SK-N-SH (cell line): ENCODE results near the gene MASP1. TPM values are rescaled to one million over a fixed set of nuclear protein-coding genes. Genes with fewer than 3 reads are reported as not detected.

ENCODE experiments used
- CTCF ChIA-PET: fragments of 300-600, 350-600 bp; formaldehyde crosslinking; extraction: SDS; loops from one replicate; lab custom pipeline; 2021; lab: Yijun Ruan, JAX
- POLR2A ChIA-PET: fragments of 350-600 bp; sonication (Branson Sonifier 250); formaldehyde crosslinking; extraction: SDS; loops from one replicate; lab custom pipeline; 2020; ENCODE audit warnings: antibody characterized with exemption, inconsistent platforms; lab: Yijun Ruan, JAX
- DNase-seq: peaks from one replicate; pipeline ENCODE4 v3.0.0; 2012
- H2AFZ ChIP-seq: fragments of 200-600 bp; sonication (generic); 2 replicates; pipeline ENCODE4 v1.8.1; 2016; ENCODE audit warnings: antibody characterized with exemption, mild to moderate bottlenecking, low read depth
- H3F3A ChIP-seq: fragments of 200-600 bp; sonication (generic); replicated peaks from 2 replicates; pipeline ENCODE3; 2016; ENCODE audit warnings: antibody characterized with exemption, mild to moderate bottlenecking; ENCODE audit not compliant: insufficient read depth
- H3K27ac ChIP-seq, 2 experiments: fragments of 200-500 bp in 1 of 2; fragments of 200-600 bp in 1 of 2; sonication (Bioruptor generic) in 1 of 2; sonication (generic), shearing (Covaris generic) in 1 of 2; 2 replicates each; pipeline versions ENCODE4 v1.5.1 to v1.6.1; 2014 to 2016; ENCODE audit warnings: low read depth in 2 of 2, inconsistent platforms in 1 of 2, low read length in 1 of 2, mild to moderate bottlenecking in 1 of 2, mixed read lengths in 1 of 2
- H3K27me3 ChIP-seq: fragments of 200-600 bp; sonication (generic), shearing (Covaris generic); 2 replicates; pipeline ENCODE4 v1.6.1; 2016; ENCODE audit warnings: mixed run types; ENCODE audit not compliant: insufficient read depth
- H3K36me3 ChIP-seq, 2 experiments: fragments of 200-500 bp in 1 of 2; fragments of 200-600 bp in 1 of 2; sonication (Bioruptor generic) in 1 of 2; sonication (generic) in 1 of 2; replicated peaks in 1 of 2; 2 replicates each; pipeline versions ENCODE3 to v1.5.1; 2014 to 2016; ENCODE audit warnings: low read length in 1 of 2, mild to moderate bottlenecking in 1 of 2; ENCODE audit not compliant: insufficient read depth in 2 of 2, control insufficient read depth in 1 of 2
- H3K4me1 ChIP-seq, 2 experiments: fragments of 200-500 bp in 1 of 2; fragments of 200-600 bp in 1 of 2; sonication (Bioruptor generic) in 1 of 2; sonication (generic), shearing (Covaris generic) in 1 of 2; 2 replicates each; pipeline versions ENCODE4 v1.5.1 to v1.6.1; 2014 to 2016; ENCODE audit warnings: low read depth in 1 of 2, low read length in 1 of 2, mixed run types in 1 of 2; ENCODE audit not compliant: insufficient read depth in 2 of 2, control insufficient read depth in 1 of 2
- H3K4me2 ChIP-seq: fragments of 200-600 bp; sonication (generic), shearing (Covaris generic); 2 replicates; pipeline ENCODE4 v1.6.1; 2017; ENCODE audit warnings: mixed run types
- H3K4me3 ChIP-seq, 2 experiments: fragments of 200-500 bp in 1 of 2; fragments of 200-600 bp in 1 of 2; sonication (Bioruptor generic) in 1 of 2; sonication (generic), shearing (Covaris generic) in 1 of 2; 2 replicates each; pipeline versions ENCODE4 v1.5.1 to v1.8.1; 2014 to 2016; ENCODE audit warnings: low read depth in 2 of 2, inconsistent platforms in 1 of 2, low read length in 1 of 2, mild to moderate bottlenecking in 1 of 2, mixed read lengths in 1 of 2, moderate library complexity in 1 of 2
- H3K79me2 ChIP-seq: fragments of 200-600 bp; sonication (generic); 2 replicates; pipeline ENCODE4 v1.8.1; 2017; ENCODE audit warnings: mild to moderate bottlenecking; ENCODE audit not compliant: insufficient read depth
- H3K9ac ChIP-seq: fragments of 200-600 bp; sonication (generic); 2 replicates; pipeline ENCODE4 v1.6.1; 2017; ENCODE audit warnings: mixed run types
- H3K9me2 ChIP-seq: fragments of 200-600 bp; sonication (generic); 2 replicates; pipeline ENCODE4 v1.6.1; 2017; ENCODE audit warnings: mixed run types
- H3K9me3 ChIP-seq: fragments of 200-600 bp; sonication (generic); 2 replicates; pipeline ENCODE4 v1.6.1; 2017; ENCODE audit warnings: mixed run types, mild to moderate bottlenecking, moderate library complexity
- H4K20me1 ChIP-seq: fragments of 200-600 bp; sonication (generic); 2 replicates; pipeline ENCODE4 v1.6.1; 2017; ENCODE audit warnings: mild to moderate bottlenecking, mixed run types; ENCODE audit not compliant: insufficient read depth
- CHD2 ChIP-seq: fragments of 150-350 bp; IDR thresholded peaks from 2 replicates; pipeline ENCODE4 v1.6.1; 2018; ENCODE audit warnings: low read length; ENCODE audit not compliant: partially characterized antibody
- EZH2phosphoT487 ChIP-seq: fragments of 200-600 bp; sonication (generic); IDR thresholded peaks from 2 replicates; pipeline ENCODE4 v1.6.1; 2017; ENCODE audit warnings: low read depth, mixed run types, mild to moderate bottlenecking, antibody characterized with exemption, moderate library complexity, borderline replicate concordance
- FOSL2 ChIP-seq: IDR thresholded peaks from 2 replicates; pipeline ENCODE4 v1.4.0; 2012; ENCODE audit warnings: low read depth, mild to moderate bottlenecking, moderate library complexity, borderline replicate concordance
- FOXJ3 ChIP-seq: sonication (generic); formaldehyde crosslinking; IDR thresholded peaks from 2 replicates; pipeline ENCODE4 v1.5.1; 2020; ENCODE audit warnings: mild to moderate bottlenecking, missing genetic modification reagents
- GABPA ChIP-seq: IDR thresholded peaks from 2 replicates; pipeline ENCODE4 v1.4.0; 2012; ENCODE audit warnings: low read depth, mild to moderate bottlenecking
- GATA2 ChIP-seq: sonication (generic); formaldehyde crosslinking; IDR thresholded peaks from 2 replicates; pipeline ENCODE4 v1.5.0; 2020; ENCODE audit warnings: mild to moderate bottlenecking, missing genetic modification reagents
- IRF3 ChIP-seq: fragments of 150-350 bp; IDR thresholded peaks from 2 replicates; pipeline ENCODE4 v1.6.1; 2016; ENCODE audit warnings: mild to moderate bottlenecking, low read depth, low read length
- JUND ChIP-seq: IDR thresholded peaks from 2 replicates; pipeline ENCODE4 v1.4.0; 2012
- NRF1 ChIP-seq: IDR thresholded peaks from 2 replicates; pipeline ENCODE4 v1.6.1; 2012; ENCODE audit warnings: low read depth, mild to moderate bottlenecking, low read length
- POLR2AphosphoS5 ChIP-seq: IDR thresholded peaks from 2 replicates; pipeline ENCODE4 v1.6.1; 2012; ENCODE audit warnings: low read depth, low read length
- RAD21 ChIP-seq: IDR thresholded peaks from 2 replicates; pipeline ENCODE4 v1.6.1; 2012; ENCODE audit warnings: mild to moderate bottlenecking, low read length
- RFX5 ChIP-seq: IDR thresholded peaks from 2 replicates; pipeline ENCODE4 v1.6.1; 2012; ENCODE audit warnings: mild to moderate bottlenecking, improper control_type of control experiment, low read length
- RXRA ChIP-seq: IDR thresholded peaks from 2 replicates; pipeline ENCODE4 v1.4.0; 2012; ENCODE audit warnings: low read depth, mild to moderate bottlenecking, borderline replicate concordance
- TAF1 ChIP-seq: IDR thresholded peaks from 2 replicates; pipeline ENCODE4 v1.6.1; 2012; ENCODE audit warnings: low read depth, mild to moderate bottlenecking, low read length, moderate library complexity, borderline replicate concordance
- TEAD4 ChIP-seq: IDR thresholded peaks from 2 replicates; pipeline ENCODE4 v1.4.0; 2012; ENCODE audit warnings: mild to moderate bottlenecking, borderline replicate concordance; ENCODE audit not compliant: insufficient read depth
- WGBS: methylation state at CpG from one replicate; pipeline ENCODE4 v1.1.6; 2017; ENCODE audit warnings: low lambda C conversion rate; 5-methylcytosine and 5-hydroxymethylcytosine counted together
- polyA plus RNA-seq, 3 experiments: library from polyadenylated mRNA; depleted of rRNA; stranded (reverse); fragments of >200 nt; gene quantifications; 2 replicates each; pipeline ENCODE4 v1.2.3, GENCODE V29; 2012
- TF ChIP-seq, protein P1 (sequence below): IDR thresholded peaks from 2 replicates; pipeline ENCODE4 v1.6.1; 2012; ENCODE audit warnings: mild to moderate bottlenecking, low read depth, low read length, moderate library complexity
- TF ChIP-seq, protein P2 (sequence below): IDR thresholded peaks from 2 replicates; pipeline ENCODE4 v1.4.0; 2012; ENCODE audit warnings: low read depth, borderline replicate concordance
- TF ChIP-seq, protein P3 (sequence below): IDR thresholded peaks from 2 replicates; pipeline ENCODE4 v1.4.0; 2012; ENCODE audit warnings: low read depth

MASP1 gene
- polyA plus RNA-seq, 1 of the 3 experiments (the other 2 are of a cell fraction), result not detected

- H3K27ac ChIP-seq, result no peak overlapping the region
- ChIA-PET POLR2A (no interaction called here), CTCF (no interaction called here)
- no peaks in the 10 kb centered on the region for H3K4me1 ChIP-seq
- no peaks in the 10 kb centered on the region for H3F3A ChIP-seq
- TF ChIP-seq GATA2 (no peak), EZH2phosphoT487 (no peak), CHD2 (no peak), GABPA (no peak), POLR2AphosphoS5 (no peak), RFX5 (no peak), NRF1 (no peak), RAD21 (no peak), RXRA (no peak)
- TF ChIP-seq, protein P1, sequence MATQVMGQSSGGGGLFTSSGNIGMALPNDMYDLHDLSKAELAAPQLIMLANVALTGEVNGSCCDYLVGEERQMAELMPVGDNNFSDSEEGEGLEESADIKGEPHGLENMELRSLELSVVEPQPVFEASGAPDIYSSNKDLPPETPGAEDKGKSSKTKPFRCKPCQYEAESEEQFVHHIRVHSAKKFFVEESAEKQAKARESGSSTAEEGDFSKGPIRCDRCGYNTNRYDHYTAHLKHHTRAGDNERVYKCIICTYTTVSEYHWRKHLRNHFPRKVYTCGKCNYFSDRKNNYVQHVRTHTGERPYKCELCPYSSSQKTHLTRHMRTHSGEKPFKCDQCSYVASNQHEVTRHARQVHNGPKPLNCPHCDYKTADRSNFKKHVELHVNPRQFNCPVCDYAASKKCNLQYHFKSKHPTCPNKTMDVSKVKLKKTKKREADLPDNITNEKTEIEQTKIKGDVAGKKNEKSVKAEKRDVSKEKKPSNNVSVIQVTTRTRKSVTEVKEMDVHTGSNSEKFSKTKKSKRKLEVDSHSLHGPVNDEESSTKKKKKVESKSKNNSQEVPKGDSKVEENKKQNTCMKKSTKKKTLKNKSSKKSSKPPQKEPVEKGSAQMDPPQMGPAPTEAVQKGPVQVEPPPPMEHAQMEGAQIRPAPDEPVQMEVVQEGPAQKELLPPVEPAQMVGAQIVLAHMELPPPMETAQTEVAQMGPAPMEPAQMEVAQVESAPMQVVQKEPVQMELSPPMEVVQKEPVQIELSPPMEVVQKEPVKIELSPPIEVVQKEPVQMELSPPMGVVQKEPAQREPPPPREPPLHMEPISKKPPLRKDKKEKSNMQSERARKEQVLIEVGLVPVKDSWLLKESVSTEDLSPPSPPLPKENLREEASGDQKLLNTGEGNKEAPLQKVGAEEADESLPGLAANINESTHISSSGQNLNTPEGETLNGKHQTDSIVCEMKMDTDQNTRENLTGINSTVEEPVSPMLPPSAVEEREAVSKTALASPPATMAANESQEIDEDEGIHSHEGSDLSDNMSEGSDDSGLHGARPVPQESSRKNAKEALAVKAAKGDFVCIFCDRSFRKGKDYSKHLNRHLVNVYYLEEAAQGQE, result no peak
- no peaks in the 10 kb centered on the region for H3K79me2 ChIP-seq
- H3K9me3 ChIP-seq, result no peaks in the 10 kb centered on the region
- H3K27me3 ChIP-seq, result no peaks in the 10 kb centered on the region; the same call in 1 of the 2 replicates
- no peak for DNase-seq
- no peak overlapping the region for H3K9ac ChIP-seq
- H3K4me2 ChIP-seq, result no peak overlapping the region
- H2AFZ ChIP-seq, result no peak overlapping the region
- H3K9me2 ChIP-seq, result no peaks in the 10 kb centered on the region
- WGBS, result 16% methylated on average over 4 of the region's 4 CpGs
- H3K4me3 ChIP-seq, result no peak overlapping the region
- H4K20me1 ChIP-seq, result no peaks in the 10 kb centered on the region
- H3K36me3 ChIP-seq, result no peaks in the 10 kb centered on the region
Observed at GRCh38 chr3:187252311-187252710, 39.2 kb downstream of the MASP1 start.

- no peaks in the 10 kb centered on the region for H3F3A ChIP-seq
- H3K4me2 ChIP-seq, result no peak overlapping the region
Observed at GRCh38 chr3:187251599-187251998, 39.9 kb downstream of the MASP1 start.

More at GRCh38 chr3:187251599-187251998, 39.9 kb downstream of the MASP1 start:
- no peak overlapping the region for H3K9ac ChIP-seq
- no peak overlapping the region for H3K4me3 ChIP-seq
- no peaks in the 10 kb centered on the region for H3K79me2 ChIP-seq
- ChIA-PET CTCF (no interaction called here), POLR2A (no interaction called here)
- 0% methylated on average over 3 of the region's 3 CpGs for WGBS
- H3K9me2 ChIP-seq, result no peaks in the 10 kb centered on the region
- H3K9me3 ChIP-seq, result no peaks in the 10 kb centered on the region
- no peak overlapping the region for H3K27ac ChIP-seq
- no peaks in the 10 kb centered on the region for H4K20me1 ChIP-seq
- peaks cover 4% of the 10 kb centered on the region; the same call in 1 of the 2 replicates for H3K27me3 ChIP-seq
- DNase-seq, result no peak
- TF ChIP-seq IRF3, result no peak
- TF ChIP-seq NRF1, result no peak
- TF ChIP-seq GABPA, result no peak
- TF ChIP-seq TAF1, result no peak
- TF ChIP-seq, protein P2, sequence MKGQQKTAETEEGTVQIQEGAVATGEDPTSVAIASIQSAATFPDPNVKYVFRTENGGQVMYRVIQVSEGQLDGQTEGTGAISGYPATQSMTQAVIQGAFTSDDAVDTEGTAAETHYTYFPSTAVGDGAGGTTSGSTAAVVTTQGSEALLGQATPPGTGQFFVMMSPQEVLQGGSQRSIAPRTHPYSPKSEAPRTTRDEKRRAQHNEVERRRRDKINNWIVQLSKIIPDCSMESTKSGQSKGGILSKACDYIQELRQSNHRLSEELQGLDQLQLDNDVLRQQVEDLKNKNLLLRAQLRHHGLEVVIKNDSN, result no peak
- TF ChIP-seq, protein P1, result no peak
- no peak for TF ChIP-seq RFX5
- no peak for TF ChIP-seq GATA2
- TF ChIP-seq, protein P3, sequence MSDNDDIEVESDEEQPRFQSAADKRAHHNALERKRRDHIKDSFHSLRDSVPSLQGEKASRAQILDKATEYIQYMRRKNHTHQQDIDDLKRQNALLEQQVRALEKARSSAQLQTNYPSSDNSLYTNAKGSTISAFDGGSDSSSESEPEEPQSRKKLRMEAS, result no peak
- no peak for TF ChIP-seq EZH2phosphoT487
- no peak for TF ChIP-seq FOSL2
- TF ChIP-seq FOXJ3, result no peak
- no peak for TF ChIP-seq POLR2AphosphoS5
- no peak for TF ChIP-seq TEAD4
- TF ChIP-seq JUND, result no peak
- TF ChIP-seq, all 33 proteins: peak for 0
- no peaks in the 10 kb centered on the region for H3K36me3 ChIP-seq
- H2AFZ ChIP-seq, result no peak overlapping the region
- no peaks in the 10 kb centered on the region for H3K4me1 ChIP-seq
